ENCODE data around the gene ARHGAP26.
A peak's percentile ranks its signal among the peaks of the same experiment; 100 is the strongest.

The ARHGAP26 gene

DNA sequence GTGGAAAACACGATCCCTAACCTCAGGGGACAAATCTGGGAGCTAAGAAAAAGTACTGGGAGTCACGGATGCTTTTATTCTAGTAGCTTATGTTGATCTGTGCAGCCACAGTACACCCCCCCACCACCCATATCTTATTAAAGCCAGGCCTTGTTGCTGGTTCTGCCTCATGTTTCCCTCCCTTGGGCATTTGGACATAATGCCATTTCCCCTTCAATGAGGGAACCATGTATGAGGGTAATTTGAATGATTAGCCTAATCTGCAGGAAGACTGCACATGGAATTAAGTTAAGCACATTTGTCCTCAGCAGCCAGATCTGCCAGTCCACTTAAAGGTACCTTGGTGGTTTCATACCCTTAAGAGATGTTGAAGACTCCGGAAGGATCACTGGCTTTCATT, 102.0 kb downstream of the ARHGAP26 start:
- DNase-seq (ENCODE audit: low read depth, low spot score), result no peak

DNA sequence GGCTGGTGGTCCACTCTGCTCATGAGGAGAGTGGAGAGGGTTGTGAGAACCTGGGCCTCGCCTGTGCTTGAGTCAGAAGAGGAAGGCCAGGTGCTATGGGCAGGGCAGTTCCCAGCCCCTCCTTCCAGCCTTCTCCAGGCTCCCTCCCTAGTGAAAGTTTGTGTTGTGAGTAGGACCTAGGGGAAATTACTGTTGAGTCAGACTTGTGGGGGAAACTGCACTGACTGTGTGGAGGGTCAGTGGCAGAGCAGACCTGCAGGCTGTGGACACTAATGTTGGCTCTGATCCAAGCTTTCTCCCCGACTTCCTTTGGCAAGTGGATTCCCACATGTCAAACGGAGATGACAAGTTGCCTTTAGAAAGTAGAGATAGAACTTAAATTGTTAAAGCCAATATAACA, 102.6 kb downstream of the ARHGAP26 start:
- no peak for DNase-seq (ENCODE audit: low read depth, low spot score)

DNA sequence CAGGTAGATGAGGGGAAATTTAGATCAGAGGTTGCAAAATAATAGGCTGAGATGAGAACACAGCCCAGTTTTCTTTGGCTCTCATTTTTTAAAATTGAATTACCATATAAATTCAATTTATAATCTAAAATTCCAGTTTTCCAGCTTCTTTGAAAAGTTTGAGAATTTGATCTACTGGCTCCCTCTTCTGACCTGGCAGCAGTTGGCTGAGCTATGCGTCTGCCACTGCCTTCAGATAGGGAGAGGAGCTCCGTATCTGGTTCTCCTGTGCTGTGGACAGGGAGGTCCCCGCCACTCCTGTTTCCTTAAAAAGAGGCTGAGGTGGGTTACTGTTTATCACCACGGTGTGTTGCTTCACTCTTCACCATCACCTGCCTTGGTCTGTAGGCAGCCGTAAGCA, 103.7 kb downstream of the ARHGAP26 start:
- DNase-seq (ENCODE audit: low read depth, low spot score), result no peak

DNA sequence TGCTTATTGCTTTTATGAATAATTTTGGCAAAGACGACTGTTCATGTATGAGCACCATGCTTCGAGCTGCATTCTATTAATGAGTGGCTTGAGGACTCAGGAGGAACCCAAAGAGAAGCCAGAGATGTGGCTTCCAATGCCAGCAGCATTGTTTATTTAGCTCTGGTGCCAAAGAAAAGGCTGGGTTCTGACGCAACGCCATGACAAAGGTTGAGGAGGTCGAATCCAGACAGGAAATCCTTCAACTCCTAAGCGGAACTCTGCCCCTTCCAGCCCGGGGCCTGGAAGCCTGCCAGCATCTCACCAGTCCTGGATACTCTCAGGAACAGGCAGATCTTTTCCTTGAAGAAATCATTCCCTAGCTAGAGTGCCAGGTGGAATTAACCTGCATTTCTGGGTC, 104.4 kb downstream of the ARHGAP26 start:
- DNase-seq (ENCODE audit: low read depth, low spot score), result no peak

DNA sequence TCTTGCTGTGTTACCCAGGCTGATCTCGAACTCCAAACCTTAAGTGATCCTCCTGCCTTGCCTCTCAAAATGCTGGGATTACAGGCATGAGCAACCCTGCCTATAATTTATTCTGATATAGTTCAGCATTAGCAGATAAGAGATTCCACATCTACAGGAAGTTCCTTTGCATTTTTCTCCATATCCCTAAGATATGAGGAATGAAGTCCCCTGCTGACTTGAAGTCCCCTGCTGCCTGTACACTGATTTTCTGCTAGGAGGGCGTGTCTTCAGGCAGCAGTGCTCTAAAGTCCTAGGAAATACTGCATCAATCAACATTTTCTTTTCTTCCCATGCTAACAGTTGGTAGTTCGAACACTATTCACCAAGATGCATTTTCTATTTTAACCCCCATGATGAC, 105.8 kb downstream of the ARHGAP26 start:
- DNase-seq (ENCODE audit: low read depth, low spot score), result no peak

DNA sequence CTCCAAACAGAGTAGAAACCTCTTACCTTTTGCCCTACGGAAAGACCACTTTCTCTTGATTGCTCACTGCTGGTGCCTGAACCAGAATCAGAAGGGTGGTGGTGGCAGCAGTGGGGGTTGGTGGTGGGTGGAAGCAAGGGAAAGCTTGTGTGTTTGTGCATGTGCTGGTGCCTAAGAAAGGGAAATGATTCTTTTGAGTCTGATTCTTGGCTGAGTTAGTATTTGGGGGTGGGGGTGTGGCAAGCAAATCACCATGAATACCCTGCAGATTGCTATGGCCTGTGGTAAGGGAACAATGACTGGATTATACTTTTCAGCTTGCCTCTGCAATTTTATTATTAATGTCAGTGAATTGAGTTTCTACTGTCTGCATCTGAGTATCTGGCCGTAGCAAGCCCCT, 106.6 kb downstream of the ARHGAP26 start:
- DNase-seq (ENCODE audit: low read depth, low spot score), result no peak

DNA sequence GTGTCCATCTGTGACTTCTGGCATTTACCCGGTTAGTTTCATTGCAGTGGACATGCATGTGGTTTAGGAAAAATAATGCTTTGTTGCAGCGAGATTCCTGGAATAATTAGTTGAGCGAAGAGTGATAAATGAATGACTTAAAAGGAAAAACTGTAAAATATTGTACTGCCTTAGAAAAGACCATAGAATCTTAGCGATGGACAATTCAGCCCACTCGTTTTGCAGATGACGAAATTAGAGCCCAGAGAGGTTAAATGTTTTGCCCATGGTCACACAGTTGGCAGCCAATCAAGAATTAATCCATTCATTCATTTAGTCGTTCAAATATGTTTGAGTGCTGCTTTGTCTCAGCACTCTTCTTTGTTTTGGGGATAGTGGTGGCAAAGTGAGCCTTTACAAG, 107.9 kb downstream of the ARHGAP26 start:
- DNase-seq (ENCODE audit: low read depth, low spot score), result no peak

DNA sequence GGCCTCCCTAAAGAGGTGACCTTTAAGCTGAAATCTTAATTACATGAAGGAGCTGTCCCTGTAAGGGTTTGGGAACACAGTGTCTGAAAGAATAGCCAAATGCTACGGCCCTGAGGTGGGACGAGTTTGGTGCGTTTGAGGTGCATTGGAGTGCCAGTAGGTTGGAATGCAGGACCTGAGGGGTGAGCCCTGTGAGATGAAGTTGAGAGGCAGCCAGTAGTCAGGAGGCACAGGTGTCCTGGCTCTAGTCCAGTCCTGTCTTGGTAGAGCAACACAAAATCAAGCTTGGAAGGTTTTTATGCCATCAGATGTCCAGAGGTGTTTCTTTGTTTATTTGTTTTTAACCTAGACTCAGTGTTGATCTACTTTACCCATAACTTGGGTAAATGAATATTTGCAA, 108.5 kb downstream of the ARHGAP26 start:
- DNase-seq (ENCODE audit: low read depth, low spot score), result no peak

DNA sequence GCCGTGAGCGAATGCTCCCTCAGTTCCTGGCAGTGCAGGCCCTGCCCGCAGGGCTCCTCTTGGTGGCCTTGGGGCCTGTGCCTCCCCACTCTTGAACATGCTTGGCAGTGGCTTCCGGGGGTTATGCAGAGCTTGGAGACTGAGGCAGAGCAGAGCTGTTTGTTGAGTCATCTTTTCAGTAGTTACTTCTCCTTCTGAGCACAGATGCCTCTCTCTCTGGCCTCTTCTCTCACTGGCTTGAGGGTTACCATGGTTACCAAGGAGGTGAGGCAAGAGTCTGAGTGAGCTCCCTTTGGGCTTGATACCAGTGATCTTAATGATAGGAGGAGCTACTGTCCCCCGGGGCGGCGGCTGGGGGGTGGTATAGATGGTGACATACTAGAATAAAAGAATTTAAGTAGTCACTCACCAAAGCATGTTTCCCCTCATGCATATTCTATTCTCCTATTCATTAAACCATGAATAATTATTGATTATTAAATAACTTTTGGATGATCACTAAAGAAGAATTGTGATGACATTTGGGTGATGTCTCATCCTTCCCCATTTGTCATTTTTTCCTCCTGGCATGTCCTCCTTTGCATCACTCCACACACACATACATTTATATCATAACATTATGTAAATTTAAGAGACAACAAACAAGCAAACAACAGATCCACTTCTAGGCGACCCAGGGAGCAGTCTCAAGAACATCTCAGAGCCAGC, 111.1 kb downstream of the ARHGAP26 start:
- no peak for DNase-seq (ENCODE audit: low read depth, low spot score)

DNA sequence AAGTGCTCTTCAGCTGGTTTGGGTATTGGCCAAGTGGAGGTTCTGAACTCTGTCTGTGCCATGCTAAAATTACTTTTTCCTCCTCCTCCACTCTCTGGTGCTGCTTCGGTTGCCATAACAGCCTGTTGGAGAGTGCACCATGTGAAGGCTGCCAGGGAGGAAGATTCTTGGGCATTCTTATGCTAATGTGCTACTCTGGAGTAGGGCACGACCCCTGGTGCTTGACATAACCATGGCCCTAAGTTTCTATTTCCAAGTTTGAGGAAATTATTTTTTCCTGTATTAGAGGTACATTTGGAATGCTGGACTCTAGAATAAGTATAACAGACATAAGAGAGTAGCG, 111.6 kb downstream of the ARHGAP26 start:
- DNase-seq (ENCODE audit: low read depth, low spot score), result peak; percentile 52

DNA sequence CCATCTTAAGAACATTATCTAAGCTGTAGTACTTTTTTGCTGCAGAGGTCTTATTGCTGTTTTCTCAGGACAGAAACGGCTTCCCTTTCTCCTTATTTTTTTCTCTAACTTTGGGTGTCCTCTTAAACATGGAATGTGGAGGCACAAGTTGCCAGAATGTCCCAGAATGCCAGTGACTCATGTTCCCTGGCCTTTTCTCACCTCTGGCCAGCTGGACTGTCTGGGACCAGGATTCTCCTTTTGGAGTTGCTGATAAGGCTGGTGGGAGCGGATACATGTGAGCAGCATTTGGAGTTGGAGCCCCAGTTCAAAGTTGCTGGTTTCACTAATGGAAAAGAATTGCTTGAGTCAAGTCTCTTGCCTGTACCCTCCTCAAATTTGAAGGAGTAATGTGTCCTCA, 112.8 kb downstream of the ARHGAP26 start:
- DNase-seq (ENCODE audit: low read depth, low spot score), result no peak

DNA sequence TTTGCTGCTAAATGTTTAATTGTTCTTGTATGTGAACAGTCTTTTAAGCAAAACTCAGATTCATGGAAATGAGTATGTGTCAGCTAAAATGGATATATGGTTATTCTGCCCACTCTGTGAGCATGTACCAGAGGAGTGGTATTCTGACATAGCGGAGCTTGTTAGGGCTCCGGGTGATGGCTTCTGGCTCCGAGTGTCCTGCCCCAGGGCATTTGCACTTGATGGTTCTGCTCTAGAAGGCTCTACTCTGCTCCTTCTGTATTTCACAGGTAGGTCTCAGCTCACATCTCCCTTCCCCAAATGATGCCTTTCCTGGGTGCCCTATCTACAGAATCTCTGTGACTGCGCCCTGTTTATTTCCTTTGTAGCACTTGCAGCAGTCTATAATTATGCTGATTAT, 113.3 kb downstream of the ARHGAP26 start:
- no peak for DNase-seq (ENCODE audit: low read depth, low spot score)

DNA sequence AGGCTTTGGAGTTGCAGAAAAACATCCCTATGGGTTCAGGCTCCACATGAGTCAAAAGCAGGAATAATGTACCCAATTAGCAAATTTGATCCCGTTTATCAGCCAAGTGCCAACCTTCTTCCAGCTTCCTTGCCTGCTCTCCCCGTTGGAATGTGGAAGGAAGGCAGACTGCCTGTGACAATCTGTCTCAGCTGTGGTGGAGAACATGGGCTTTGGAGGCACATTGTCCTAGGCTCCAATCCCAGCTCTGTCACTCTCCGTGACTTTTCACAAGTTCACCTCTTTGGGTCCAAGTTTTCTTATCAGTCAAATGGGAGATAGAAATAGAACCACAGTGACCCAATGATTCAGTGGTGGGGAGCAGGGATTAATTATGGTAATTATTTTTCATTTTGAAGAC, 113.9 kb downstream of the ARHGAP26 start:
- DNase-seq (ENCODE audit: low read depth, low spot score), result no peak

DNA sequence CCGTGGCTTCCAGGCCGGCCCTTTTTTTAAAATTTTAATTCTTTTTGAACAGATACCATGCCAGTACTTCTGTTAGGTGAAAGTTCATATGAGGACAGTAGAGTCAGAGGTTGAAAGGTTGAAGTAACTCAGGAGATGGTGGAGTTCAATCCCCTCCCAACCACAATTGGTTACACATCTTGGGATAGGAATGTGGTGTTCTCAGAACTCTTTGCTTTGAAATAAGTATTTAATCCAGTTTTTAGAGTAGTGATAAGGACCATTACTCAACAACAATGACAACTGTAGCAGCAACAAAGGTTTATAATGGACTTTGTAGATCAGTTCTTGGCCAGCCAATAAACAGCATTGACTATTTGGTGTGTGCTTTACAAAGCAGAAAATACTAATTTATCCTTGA, 116.0 kb downstream of the ARHGAP26 start:
- no peak for DNase-seq (ENCODE audit: low read depth, low spot score)

DNA sequence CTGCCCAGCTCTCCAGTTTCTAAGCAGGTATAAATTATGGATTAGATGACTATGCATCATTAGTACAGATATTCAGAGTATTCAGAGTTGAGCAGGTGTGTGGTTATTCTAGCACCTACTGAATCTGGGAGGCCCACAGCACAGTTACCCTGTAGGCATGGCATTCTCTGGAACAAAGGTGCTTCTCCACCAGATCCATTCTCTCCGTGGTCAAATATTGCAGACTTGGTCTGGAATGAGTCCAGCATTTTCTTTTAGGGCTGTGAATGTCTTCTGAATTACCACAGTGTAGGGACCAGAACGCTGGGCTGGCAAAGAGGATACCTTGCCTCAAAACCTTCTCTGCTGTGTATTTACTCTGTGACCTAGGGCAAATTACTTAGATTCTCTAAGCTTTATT, 116.8 kb downstream of the ARHGAP26 start:
- DNase-seq (ENCODE audit: low read depth, low spot score), result no peak

DNA sequence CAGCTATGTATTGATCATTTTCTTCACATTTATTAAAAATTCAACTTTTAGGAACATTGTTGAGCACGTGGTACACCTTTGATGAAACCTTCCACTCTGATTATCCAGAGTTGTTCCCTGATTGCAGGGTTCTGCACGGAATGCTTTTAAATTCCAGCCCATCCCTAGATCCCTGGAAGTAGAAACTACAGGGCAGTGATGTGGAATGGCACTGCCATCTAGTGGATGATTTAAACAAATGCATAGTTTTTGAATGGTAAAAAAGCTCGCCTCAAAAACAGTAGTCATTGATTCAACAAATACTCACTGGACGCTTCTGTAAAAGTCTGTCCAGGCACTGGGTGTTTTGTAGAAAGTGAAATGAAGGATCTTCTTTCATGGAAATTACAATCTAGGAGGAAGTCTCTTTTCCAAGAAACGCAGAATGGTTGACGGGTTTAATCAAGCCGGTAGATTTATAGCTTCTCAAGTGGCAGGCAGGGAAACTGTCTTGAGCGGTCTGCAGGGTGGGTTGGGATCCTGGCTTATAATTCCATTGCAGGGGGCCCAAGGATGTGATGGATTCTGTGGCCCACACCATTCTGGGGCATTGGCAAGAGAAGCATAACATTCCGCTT, 118.4 kb downstream of the ARHGAP26 start:
- DNase-seq (ENCODE audit: low read depth, low spot score), result no peak

DNA sequence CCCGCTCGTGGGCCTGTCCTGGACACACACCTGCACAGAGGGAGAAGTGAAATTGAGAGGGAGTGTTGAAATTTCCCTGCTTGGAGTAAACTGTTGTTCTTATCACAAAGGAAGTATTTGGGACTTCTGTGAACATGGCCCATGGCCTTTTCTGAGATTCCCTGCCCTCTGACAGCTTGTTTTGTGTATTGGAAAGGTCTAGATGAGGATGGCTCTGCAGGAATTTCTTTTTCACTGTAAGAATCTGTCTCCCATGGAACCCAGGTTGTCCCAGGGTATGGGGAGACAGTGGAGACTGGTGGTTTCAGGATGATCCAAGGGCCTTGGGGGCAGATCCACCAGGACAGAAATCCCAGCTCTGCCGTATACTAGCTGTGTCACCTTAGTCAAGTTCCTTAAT, 121.8 kb downstream of the ARHGAP26 start:
- no peak for DNase-seq (ENCODE audit: low read depth, low spot score)

DNA sequence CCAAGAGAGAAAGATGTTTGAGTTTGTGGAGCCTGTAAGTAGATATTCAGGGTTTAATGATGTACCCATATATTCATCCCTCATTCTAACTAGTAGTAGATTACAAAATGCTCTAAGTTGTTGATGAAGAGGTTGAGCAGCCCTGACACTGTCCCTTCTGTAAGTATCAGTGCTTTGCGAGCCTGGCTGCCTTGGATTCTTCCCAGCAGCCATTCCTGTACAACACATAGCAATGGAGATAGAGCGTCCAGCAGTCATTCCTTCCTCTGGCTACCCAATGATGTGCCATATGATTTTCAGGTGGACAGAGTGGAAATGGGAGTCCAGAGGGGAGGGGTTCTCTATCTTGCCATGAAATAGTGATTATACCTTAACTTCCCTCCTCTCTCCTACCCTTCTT, 124.1 kb downstream of the ARHGAP26 start:
- DNase-seq (ENCODE audit: low read depth, low spot score), result no peak

DNA sequence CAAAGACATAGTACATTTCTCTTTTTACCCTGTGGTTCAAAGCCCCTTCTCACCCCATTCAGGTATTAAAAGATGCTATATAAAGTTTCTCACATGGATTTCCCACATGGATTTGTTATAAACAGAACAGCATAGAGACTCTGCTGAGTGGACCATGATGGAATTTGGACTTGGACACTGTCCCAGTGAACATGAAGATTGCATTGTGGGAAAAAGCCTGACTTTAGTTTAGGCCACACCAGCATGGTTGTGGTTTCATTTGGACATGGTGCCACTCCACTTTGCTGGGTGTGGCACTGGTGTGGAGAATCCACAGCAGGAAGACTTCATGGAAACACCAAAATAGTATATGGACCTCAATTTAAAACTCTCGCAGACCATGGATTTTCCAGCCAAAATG, 124.6 kb downstream of the ARHGAP26 start:
- no peak for DNase-seq (ENCODE audit: low read depth, low spot score)

DNA sequence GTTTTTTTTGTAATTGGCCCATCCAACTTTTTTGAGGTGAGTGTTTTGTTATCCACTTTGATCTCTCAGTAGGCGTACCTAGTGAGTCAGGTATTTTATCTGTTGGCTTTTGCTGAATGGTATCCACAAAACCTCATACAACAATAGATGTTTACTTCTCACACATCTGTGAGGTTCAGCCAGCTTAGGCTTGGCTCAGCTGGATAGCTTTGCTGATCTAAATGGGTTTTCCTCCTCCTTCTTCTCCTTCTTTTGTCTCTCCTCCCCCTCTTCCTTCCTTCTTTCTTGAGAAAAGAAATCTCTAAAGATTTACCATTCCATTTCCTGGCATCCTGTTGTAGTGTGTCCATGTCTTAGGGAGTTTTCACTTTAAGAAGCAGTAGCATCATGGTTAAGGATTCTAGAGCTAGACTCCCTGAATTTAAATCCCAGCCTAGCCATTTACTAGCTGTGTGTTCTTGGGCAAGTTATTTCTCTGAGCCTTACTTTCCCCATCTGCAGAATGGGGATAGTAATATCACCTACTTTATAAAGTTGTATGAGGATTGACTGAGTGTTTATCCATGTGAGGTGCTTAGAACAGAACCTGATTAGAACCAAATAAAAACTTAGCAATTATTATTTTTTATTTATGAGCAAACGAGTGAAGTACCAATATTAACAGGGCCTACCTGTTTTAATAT, 126.3 kb downstream of the ARHGAP26 start:
- no peak for DNase-seq (ENCODE audit: low read depth, low spot score)

DNA sequence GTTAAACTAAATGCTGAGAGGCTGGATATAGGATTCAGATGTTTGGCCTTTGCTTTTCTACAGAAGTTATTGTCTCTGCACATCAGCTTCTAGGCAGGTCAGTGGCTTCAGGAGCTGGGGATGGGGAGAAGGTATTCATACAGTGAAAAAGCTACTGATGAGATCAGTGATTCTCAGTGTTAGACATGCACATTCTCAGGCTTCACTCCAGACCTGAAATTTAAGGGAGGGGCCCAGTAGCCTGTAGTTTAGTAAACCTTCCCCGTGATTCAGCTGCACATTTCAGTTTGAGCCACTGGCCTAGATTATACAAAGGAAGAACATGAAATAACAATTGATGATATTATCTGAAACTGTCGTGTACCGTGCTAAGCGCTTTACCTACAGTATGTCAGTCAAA, 127.2 kb downstream of the ARHGAP26 start:
- no peak for DNase-seq (ENCODE audit: low read depth, low spot score)

DNA sequence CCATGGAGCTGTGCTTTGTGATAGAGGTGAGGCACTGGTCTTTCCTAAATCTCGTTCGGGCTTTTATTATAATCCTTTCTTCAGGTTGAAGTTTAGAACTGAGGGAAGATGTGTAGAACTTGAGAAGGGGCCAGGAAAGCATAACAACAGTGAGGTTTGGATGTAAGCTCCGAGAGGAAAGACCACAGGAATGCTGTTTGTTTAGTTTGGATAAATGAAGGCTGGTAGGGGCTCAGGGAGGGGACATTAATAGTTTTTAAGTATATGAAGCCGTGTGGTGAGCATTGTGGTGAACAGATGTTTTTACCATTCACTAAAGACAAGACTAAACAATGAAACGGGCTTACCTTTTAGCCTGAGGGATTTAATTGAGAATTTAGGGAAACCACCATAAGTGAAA, 130.8 kb downstream of the ARHGAP26 start:
- DNase-seq (ENCODE audit: low read depth, low spot score), result no peak

DNA sequence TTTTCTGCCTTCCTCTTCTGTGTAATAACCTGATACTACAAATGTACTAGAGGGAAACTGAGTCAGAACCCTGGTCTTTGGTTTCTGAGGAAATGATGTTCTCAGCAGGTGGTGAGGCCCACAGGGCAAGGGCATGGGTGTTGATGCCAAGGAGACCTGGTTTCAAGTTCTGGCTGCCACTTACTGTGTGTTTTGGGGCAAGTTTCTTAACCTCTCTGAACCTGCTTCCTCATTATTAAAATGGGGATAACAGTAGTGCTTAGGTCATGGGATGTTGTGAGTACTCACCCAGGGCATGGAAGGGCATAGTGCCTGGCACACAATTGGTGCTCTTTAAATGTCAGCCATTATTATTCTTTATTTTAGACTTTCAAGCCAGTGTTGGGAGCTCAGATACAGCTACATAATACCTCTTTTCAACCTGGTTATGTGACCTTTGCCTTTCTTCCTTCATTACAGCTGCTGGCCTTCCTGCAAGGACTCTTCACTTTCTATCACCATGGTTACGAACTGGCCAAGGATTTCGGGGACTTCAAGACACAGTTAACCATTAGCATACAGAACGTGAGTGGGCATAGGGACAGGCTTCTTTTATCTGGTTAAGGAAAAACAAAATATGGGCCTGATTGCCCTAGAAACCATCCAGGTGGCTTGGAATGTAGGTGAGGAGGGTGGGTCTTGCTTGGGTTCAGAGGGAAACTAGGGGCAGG, 131.5 kb downstream of the ARHGAP26 start:
- no peak for DNase-seq (ENCODE audit: low read depth, low spot score)

All from iPS DF 19.7 (cell line).